ENCODE measurements around the gene ENOX1.

The ENOX1 gene

DNA sequence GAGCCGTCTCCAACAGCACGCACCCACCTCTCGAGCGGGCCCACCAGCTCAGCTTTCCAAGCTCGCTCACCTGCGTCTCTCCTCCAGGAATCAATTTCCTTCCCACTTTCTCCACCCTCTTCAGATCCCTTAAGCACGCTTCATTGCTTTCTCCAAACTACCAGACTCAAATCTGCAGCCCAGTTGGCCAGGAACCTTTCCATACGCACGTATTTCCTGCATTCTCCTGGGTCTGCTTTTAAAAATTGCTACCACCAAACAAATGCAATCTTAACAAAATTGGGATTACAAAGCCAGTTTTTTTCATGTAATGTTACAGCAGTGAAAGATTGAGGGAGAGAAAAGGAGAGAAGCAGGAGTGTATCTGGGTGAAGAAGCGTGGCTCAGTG is 1.5 kb downstream of the ENOX1 start:
- no peak for DNase-seq

- no peak for DNase-seq
Observed at GRCh38 chr13:43784496-43784895, 2.3 kb downstream of the ENOX1 start.

DNA sequence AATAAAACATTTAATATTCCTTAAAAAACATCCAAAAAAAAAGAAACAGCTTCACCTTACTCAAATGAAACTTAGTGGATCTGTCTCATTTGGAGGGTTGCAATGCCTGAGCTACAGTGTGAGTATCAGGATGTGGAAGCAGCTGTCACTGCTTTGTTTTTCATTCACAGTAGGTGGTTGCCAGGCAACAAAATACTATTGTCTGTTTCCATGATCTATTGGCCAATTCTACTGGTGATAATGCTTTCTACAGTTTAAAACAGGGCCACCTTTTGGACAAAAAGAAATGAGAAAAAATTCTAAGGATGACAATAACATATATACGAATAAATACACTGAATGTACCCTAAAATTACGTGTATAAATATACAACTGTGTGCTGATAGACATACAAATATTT is 3.0 kb downstream of the ENOX1 start:
- DNase-seq, result no peak

GRCh38 chr13:43782686-43783085 is 4.1 kb downstream of the ENOX1 start:
- no peak for DNase-seq

DNA sequence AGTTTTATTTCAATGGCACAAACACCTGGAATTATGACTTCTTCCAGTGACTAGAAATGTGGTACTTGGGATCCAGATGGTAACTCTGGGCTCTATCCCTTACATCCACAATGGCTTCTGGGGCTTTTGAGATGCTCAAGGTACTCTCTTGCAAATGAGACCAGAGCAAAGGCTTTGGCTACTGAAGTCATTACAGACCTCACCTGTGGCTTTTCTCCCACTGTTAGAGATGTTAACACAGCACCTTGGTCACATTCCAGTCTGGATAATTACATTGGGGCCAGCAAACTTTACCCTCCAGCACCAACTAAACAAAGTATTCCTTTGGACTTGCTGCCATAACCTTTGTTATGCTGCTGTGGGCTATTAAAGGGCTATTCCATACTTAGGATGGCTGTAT is 6.1 kb downstream of the ENOX1 start:
- no peak for DNase-seq

DNA sequence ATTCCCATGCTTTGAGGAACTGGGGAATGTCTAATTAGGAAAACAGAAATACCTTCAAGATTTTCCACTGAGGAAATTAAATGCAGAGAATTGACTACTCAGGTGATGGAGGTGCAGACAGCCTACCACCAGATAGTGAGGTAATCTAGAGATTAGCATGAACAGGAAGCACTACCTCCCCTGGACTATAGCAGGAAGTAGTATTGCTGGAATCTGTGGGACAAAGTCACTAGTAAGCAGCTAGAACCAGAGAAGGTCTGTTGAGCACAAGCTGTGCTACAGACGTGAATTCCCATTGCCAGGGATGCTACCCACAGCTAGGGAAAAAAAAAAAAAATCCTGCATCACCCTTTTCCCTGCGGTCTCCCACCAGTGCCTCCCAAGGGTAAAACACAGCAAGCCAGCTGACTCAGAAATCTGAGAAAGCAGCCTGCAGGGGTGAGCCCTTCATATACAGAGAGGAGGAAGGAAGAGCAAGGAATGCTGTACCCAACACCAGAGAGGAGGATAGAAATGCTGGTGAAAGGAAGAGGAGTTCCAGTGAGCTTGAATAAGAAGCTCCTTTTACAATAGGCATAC is 10.2 kb downstream of the ENOX1 start:
- DNase-seq, result no peak

DNA sequence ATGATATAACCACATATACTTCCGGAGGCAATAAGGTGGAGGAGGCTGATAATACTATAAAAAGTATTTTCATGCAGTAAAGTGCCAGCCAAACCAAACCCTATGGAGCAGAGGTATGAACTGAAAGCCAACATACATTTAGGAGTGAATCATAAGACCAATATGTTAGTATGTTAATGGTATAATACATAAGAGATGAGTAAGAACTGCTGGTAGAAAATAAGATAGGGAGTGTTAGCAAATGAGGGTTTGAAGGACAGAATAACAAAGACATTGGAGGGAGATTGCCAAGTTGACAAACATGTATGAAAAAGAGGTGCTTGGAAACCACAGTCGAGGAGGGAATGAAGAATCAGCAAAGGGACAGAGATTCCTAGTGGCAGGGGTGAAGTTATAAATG is 10.8 kb downstream of the ENOX1 start:
- no peak for DNase-seq

DNA sequence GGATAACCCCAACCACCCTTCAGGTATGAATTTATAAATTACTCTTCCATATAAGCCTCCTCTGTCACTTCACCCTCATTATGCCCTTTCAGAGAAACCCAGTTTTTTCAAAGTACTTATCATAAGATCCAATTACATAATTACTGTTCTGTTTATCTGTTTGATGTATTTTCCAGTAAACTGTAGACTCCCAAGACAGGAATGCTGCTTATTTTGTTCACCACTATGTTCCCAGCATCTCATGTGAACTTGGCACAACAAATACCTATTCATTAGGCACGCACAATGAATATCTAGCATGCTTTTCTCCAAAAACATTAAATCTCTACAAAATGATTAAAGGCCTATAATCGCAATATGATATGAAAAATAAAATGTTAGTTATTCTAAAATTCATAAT is 13.2 kb downstream of the ENOX1 start:
- DNase-seq, result no peak

GRCh38 chr13:43770871-43771270 is 15.9 kb downstream of the ENOX1 start:
- DNase-seq, result no peak

DNA sequence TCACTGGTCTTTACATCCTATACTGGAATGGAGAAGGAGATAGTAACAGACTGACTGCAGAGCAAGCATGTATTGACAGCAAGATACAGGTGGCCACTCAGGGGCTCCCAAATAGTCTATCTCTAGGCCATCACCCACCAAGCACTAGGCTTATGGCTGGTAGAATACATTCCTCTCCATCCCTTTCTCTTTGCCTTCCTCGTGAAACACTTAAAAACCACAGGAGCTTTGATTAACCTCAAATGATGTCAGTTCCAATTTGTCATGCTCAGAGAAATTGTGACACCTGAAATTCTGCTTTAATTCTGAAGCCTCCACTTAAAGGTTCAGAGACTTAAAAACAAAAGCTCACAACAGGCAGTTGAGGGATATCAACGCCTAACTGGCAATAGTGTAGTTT is 17.2 kb downstream of the ENOX1 start:
- DNase-seq, result no peak

GRCh38 chr13:43767341-43767931 is 19.3 kb downstream of the ENOX1 start:
- DNase-seq, result no peak

DNA sequence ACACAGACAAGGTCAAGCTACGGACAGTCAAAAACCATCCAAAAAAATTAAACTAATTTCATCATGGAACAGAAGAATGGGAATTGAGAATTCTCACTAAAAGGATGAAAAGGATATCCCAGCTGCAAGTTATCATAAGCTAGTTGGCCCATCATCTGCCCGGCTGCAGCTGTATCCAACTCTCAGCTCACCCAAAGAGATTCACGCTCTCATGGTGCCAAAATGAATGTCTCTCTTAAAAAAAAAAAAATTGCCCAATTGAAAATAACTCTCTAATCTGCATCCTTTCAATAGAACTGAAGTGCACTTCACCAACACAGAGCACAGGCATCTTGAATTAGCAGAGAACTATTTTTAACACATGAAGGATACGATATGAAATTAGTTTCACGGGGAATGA is 20.0 kb downstream of the ENOX1 start:
- DNase-seq, result no peak

DNA sequence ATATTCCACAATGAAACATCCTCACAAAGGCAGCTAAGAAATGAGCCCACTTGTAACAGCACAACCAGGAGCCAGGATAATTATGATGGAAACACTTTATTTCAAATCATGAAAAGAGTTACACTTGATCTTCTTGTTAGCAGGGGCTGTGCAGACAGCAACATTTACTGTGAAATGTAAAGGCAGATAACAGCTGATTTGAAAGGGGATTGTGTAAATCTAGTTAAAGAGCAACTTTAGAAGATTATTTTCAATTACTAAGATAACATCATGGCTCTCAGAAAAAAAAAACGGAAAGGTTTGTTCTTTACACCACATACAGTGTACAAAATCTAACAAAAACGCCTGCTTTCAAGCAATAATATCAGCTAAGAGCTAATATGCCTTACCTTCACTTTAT is 22.4 kb downstream of the ENOX1 start:
- no peak for DNase-seq

DNA sequence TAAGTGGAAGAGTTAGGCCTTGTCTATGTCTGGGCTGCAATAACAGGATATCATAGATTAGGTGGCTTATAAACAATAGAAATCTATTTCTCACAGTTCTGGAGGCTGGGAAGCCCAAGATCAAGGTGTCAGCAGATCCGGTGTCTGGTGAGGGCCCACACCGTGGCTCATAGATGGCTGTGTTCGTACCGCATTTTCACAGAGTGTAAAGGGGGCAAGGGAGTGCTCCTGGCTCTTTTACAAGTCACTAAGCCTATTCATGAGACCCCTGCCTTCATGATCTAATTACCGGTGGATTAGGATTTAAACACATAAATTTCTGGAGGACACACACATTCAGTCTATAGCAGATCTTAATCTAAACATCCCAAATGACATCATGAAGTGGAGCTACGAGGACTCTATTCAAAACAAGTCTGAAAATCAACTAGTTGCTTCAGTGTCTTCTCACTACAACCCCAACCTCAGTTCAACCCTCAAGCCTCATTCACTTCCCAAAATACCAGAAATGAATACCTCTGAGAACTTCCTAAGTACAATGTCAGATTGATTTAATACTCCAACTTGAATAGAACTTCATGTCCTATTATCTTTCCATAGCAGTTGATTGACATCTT is 23.5 kb downstream of the ENOX1 start:
- no peak for DNase-seq

- DNase-seq, result no peak
Observed at GRCh38 chr13:43761616-43762315, 25.0 kb downstream of the ENOX1 start.

DNA sequence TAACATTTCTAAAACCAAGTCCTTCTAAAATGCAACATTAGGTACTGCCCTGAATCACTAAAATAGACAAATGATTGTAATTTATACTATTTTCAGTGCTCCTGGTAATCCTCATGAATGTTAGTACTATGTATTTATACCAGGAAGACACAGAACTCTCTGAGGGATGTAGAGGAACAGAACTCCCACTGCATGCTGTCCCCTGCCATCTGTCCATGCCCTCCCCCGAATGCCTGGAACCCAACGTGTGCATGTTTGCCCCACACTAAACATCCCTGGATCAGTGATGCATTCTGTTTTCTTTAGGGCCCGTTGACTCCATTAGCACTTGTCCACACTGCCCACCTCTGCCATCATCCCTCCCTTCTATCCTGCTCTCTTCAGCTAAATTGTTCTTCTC is 26.5 kb downstream of the ENOX1 start:
- no peak for DNase-seq

DNA sequence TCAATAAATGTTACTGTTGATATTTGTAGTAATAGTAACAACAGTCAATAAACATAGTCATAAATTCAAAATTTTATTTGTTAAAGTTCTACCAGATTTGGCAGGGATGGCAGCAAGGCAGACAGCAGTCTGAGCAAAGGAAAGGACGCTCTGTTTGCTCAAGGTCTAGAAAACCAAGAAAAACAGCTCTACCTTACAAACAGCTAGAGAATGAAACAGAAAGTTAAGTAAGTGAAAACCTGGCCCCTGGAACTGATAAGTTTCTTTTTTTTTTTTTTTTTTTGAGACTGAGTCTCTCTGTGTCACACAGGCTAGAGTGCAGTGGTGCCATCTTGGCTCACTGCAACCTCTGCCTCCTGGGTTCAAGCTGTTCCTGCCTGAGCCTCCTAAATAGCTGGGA is 27.9 kb downstream of the ENOX1 start:
- DNase-seq, result no peak

DNA sequence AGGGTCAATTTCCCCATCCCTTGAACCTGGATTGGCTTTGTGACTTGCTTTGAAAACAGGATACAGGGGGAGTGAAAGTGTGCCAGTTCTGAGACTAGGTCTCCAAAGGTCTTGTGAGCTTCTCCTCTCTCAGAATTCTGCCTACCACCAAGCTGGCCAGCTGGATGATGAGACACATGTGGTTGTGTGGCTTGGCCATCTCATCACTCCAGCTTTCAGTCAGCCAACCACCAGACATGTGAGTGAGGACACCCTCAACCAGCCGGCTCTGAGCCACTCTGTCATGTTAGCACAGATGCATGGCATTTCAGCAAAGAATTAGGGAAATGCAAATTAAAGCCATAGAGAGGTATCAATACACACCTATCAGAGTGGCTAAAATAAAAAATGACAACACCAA is 29.5 kb downstream of the ENOX1 start:
- no peak for DNase-seq

DNA sequence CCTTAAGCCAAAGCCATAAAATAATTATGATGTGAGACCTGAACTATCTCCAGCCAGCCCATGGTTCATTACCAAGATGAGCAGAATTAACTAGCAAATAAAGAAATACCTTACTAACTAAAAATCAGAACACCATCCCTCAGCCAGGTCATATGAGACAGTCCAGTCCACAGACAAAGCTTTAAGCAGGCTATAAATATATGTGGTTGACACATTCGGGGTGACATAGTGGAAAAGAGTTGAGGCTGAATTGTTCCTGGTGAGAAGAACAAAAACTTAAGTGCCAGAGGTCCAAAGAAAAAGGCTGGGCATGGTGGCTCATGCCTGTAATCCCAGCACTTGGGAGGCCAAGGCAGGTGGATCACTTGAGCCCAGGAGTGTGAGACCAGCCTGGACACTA is 30.9 kb downstream of the ENOX1 start:
- no peak for DNase-seq

DNA sequence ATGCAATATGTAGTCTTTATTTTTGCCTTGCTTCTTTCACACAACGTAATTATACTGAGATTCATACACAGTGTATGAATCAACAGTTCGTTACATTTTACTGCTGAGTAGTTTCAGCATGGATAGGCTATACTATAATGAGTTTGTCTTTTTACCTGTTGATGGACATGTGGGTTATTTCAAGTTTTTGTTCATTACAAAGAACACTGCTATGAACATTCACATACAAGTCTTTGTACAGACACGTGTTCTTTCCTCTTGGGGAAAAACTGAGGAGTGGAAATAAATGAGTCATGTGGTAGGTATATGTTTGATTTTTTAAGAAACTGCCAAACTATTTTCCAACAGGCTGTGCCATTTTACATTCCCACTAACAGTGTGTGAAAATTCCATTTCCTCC is 35.1 kb downstream of the ENOX1 start:
- DNase-seq, result no peak

DNA sequence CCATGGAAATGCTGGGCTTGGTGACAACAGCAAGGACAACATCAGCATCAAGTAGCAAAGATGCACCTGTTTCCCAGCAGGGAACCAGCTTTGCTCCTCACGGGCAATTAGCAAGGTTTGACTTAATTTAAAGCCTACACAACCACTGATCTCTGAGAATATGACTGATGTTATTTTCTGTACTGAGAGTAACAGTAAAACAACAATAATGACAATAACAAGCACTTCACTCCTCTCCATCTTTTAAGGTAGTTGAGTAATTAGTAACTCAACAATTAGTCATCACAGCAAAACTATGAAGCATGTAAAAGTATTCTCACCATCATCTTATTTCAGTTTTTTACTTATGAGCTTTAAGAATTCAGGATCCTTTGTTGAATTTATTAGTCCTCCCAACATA is 37.3 kb downstream of the ENOX1 start:
- no peak for DNase-seq

- no peak for DNase-seq
Observed at GRCh38 chr13:43744261-43745031, 42.3 kb downstream of the ENOX1 start.

GRCh38 chr13:43742911-43743310 is 43.9 kb downstream of the ENOX1 start:
- DNase-seq, result no peak

Measured in activated CD4-positive, alpha-beta T cell treated with anti-CD3 and anti-CD28 coated beads, Interleukin-2, amount 50 U/mL, for 1 hour (primary cell).